ENCODE data around the gene LRRC32.

Gene LRRC32

DNA sequence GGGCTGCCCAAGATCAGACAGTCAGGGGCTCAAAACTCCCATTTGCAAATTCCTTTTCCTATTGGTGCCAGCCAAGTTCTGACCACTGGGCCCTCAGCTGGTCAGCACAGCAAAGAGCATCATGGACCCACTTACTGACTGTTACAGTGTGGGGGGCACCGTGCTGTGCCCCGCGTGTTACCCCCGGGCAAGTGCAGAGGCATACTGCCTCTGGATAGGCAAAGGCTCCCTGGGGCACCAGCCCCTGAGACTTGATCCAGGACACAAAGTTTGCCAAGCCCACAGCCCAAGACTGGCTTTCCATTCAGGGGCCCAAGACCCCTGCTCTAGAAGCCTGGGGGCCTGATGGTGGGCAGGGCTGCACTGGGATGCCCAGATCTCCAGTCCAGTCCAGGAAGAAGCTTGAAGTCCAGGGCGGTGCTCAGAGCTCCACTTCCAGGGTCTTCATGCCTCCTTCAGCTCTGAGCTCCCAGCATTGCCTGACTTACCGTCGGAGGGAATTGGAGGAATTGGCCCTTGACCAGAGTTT is 6.6 kb downstream of the LRRC32 start:
- DNase-seq (ENCODE audit: low spot score): no peak

- no peak for DNase-seq (ENCODE audit: low spot score)
Measured at GRCh38 chr11:76663486-76663810, 7.1 kb downstream of the LRRC32 start.

GRCh38 chr11:76662656-76663485 is 7.7 kb downstream of the LRRC32 start:
- no peak for DNase-seq (ENCODE audit: low spot score)

- DNase-seq (ENCODE audit: low spot score): no peak
Measured at GRCh38 chr11:76661834-76662434, 8.6 kb downstream of the LRRC32 start.

DNA sequence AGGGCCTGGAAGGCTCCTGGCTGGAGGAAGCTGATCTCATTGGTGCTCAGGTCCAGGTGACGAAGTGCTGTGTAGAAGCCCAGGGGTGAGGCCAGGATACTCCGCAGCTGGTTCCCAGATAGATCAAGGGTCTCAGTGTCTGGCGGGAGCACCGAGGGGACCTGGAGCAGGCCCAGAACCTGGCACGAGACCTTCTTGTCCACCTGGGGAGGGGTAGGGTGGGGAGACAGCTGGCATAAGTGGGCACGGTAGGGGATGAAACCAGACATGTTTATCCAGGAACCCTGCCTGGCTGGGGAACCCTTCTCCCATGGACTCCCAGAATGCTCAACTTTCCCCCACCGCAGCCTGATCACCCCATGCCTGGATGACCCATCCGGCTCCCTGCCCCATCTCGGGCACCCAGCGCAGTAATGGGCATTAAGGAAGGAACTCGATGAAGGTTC is 9.2 kb downstream of the LRRC32 start:
- DNase-seq (ENCODE audit: low spot score): no peak

- DNase-seq (ENCODE audit: low spot score): no peak
Measured at GRCh38 chr11:76660533-76661305, 9.8 kb downstream of the LRRC32 start.

DNA sequence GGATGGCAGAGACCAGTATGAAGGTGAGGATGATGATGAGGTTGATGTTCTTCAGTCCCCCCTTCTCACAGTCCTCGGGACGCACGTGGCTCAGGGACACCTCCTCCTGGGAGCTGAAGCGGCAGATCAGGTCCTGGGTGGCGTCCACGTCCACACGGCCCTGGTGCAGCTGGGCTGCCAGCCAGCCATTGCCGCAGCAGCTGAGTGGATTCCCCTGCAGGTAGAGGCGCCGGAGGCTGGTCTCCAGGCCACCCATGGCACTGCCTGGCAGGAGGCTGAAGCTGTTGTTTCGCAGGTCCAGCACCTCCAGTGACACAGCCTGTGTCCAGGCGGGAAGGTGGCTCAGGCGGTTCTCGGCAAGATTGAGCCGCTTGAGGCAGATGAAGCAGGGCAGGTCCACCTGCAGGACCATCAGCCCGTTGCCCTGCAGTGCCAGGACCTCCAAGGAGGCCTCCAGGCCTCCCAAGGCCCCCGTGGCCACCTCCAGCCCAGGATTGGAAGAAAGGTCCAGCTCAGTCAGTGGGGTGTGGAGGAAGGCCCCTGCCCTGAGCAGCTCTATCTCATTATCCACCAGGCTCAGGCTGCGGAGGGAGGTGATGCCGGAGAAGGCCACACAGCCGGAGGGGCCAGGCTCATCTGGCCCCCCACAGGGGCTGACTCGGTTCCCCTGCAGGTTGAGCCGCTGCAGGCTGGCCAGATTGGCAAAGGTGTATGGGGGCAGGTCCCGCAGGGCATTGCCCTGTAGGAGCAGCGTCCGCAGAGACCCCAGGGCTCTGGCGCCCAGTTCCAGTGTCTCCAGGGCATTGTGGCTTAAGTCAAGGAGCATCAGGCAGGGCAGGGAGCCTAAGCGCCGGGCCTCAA is 10.6 kb downstream of the LRRC32 start:
- no peak for DNase-seq (ENCODE audit: low spot score)

DNA sequence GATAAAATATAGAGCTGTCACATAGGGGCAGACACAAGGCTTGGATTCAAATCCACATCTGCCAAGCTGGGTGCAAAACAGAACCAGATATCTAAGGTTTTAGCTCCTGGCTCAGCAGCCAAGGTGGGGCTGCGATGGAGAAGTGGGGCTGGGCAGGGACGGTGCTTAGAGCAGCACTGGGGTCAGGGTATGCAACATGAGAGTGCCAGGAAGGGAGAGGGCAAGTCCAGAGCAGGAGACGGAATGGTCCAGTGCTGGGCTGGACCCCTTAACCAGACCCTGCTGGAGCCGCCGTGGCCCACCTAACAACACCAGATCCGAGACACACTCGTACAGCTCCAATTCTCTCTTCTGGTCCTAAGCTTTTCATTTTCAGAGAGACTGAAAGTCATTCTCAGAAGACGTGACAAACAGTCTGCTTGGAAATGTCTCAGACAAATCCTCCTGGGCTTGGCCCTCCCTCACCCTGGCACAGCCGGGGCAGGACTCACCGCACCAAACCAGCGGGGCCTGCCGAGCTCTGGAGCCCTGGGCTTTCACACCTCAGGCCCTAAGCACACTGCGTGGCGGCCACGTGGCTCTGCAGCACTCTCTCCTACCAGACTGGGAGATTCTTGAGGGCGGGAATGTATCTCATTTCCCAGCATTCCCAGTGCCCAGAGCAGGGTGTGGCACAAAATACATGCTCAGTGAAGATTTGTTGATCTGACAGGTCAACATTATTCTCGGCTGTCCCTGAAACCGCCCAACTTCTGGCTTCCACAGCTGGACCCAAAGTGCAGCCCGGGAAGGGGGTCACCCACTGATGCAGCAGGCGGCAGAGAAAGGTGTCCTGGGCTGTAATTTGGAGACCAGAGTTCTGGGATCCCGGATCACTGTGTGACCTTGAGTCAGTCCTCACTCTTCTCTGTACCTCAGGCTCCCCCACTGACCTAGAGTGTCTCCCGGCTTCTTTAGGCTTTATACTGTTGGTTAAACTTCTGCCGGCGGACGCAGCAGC is 11.6 kb downstream of the LRRC32 start:
- DNase-seq (ENCODE audit: low spot score): no peak

- DNase-seq (ENCODE audit: low spot score): no peak
Measured at GRCh38 chr11:76658231-76658630, 12.3 kb downstream of the LRRC32 start.

DNA sequence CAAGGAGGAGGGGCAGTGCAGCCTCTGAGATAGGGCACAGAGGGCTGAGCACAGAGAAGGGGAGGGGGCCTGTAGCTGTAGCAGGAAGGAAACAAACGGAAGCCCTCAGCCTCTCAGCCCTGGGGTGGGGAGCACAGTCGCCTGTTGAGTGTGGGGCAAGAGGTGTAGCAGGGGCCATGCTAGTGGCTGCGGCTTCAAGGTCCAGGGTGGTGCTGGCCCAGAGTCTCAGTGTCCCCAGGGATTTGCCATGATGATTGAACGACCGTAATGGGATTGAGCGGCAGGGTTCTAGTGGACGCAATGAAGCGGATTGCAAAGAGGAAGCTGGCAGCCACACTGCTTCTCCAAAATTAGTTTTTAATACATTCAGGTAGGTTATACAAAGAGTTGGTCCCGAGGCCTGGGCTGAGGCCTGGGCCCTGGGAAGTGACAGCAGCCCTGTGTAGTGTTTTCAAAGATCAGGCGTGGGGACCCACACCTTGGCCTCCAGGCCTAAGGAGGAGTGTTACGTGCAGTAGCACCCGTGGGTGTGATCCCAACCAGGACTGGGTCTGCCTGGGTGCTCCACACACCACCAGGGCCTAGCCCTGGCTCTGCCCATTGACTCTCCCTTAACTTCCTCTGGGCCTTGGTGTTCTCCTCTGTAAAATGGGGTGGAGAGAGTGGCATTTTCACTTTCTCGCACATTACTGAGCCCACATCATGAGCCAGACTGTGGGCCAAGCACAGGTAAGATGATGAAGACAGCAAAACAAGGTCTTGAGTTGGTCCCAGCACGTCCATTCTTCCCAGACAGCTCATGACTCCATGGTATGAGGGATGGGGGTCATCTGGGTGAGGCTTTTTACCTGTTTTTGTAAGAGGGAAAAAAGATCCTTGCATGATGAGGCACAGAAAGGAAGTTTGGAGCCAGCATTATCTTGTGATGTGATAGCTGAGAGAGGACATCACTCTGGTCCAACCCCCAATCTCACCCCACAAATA is 13.1 kb downstream of the LRRC32 start:
- no peak for DNase-seq (ENCODE audit: low spot score)

DNA sequence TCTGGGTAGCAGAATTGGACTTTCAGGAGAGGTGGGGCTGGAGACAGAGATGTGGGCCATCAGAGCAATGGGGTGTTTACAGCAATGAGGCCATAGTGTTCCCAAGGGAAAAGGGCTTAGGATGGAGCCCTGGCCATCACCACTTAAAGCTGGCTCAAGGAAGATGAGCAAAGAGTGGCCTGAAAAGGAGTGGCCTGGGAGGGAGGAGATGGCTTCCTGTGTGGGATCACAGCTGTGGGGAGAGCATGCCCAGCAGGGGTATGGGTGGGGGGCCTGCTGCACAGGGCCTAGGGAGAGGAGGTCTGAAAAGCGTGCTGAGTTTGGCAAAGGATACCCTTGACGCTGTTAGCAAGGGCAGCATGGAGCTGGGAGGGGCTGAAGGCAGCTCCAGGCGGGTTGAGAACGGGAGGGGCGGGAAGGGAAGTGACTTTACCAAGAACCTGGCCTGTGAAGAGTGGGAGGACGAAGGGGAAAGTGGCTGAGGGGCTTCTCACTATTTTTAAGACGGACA is 13.9 kb downstream of the LRRC32 start:
- no peak for DNase-seq (ENCODE audit: low spot score)

DNA sequence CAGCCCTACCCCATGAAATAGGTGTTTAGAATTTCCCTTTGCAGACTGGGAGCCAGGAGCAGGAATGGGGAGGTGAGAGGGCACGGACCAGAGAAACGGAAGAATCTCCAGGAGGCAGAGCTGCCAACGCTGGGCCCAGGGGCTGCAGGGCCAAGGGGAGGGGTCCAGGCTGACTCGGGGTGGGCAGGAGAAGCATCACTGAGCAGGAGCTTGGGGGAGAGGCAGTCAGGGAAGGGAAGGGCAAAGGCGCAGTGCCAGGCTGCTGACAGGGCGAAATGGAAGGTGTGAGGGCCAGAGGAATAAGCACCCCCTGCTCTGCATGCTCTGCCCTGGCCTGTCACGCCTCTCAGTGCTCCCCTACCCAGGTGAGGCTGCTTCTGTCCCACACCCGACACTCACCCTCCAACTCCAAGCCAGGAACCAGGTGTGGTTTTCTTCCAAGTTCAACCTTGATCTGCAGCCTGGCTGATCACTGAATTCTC is 14.5 kb downstream of the LRRC32 start:
- no peak for DNase-seq (ENCODE audit: low spot score)

GRCh38 chr11:76655501-76656049 is 15.0 kb downstream of the LRRC32 start:
- no peak for DNase-seq (ENCODE audit: low spot score)

DNA sequence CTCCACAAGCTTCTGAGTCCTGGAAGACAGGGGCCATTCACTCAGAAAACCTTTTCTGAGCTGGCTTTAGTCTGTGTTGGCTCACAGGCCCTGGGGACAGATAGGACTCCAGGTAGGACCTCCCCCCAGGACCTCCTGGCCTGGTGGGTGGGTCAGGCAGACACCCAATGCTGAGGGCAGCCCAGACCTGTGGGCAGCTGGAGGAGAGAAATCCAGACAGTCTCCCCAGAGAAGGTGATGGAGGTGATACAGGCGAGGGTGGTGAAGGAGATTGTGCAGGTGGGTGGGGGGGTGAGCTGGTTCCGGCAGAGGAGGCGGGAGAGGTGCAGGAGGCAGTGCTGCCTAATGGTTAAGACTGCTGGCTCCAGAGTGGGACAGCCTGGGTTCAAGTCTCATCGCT is 15.6 kb downstream of the LRRC32 start:
- DNase-seq (ENCODE audit: low spot score): no peak

DNA sequence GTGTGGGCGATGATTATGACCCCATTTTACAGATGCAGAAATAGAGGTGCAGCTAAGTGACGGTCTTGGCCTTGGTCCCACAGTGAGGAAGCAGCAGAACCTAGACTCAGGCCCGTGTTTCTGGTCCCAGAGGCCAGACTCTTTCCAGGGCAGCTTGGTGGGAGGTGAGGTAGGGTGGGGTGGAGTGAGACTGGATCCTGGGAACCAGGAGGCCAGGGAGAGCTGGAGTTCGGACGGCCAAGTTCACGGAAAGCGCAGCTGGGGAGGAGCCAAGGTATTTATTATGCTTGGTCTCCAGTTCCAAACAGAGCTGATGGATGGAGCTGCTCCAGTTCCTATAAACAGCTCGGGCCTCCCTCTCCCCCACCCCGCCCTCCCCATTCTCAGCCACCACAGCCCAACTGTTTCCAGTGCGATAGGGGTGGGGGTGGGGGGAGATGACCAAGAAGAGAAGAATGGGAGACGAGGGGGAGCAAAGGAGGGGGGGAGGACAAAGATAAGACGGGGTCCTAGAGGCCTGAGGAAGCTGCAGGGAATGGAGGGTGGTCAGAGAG is 16.2 kb downstream of the LRRC32 start:
- no peak for DNase-seq (ENCODE audit: low spot score)

- no peak for DNase-seq (ENCODE audit: low spot score)
Measured at GRCh38 chr11:76653674-76654284, 16.8 kb downstream of the LRRC32 start.

DNA sequence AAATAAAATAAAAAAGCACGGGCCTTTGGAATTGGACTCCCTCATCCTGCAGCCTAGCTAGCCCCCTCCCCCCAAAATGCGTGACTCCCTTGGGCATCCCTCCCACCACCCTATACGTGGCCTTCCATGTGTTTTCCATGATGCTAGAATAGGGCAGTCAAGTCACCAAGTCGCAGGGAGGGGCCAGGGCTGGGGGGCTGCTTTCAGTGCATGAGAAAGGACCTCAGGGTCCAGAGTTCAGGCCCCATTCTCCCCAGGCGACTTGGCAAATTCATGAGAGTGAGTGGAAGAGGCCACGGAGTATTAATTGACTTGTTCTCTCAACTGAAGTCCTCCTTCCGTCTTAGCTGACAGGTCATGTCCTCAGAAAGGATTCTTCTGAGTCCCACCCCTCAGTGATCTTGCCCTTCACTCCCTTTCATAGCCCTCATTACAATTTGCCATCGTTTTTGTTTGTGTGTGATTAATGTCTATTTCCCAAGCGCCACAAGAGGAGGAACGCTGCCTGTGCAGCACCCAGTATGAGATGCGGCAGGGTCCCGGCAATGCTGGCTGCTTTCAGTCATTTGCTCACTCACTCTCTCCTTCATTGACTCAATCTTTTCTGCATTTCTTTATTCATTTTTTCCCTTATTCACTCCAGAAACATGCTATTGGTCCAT is 17.4 kb downstream of the LRRC32 start:
- DNase-seq (ENCODE audit: low spot score): no peak
